OCI-LY3 (cell line): ENCODE results near the gene RPL38.

Source experiments
- H2AFZ ChIP-seq: fragments of 200-600, 300-600 bp; shearing (Covaris generic); 2 replicates; pipeline ENCODE4 v1.6.0; 2014; ENCODE audit warnings: antibody characterized with exemption, low read depth, low read length
- H3K27ac ChIP-seq: fragments of 200-600, 300-600 bp; sonication (generic); 2 replicates; pipeline ENCODE4 v1.5.1; 2014; ENCODE audit warnings: mild to moderate bottlenecking, low read length, moderate library complexity, mixed read lengths
- H3K27me3 ChIP-seq: fragments of 200-600, 300-600 bp; sonication (generic); 2 replicates; pipeline ENCODE4 v1.6.1; 2014; ENCODE audit warnings: low read depth, low read length, mixed read lengths
- H3K36me3 ChIP-seq: fragments of 200-600, 300-600 bp; sonication (generic); replicated peaks from 2 replicates; pipeline ENCODE3; 2014; ENCODE audit warnings: low read depth, low read length, mixed read lengths
- H3K4me1 ChIP-seq: fragments of 300-600, 200-600 bp; sonication (generic); 2 replicates; pipeline ENCODE4 v1.6.1; 2014; ENCODE audit warnings: low read length, mixed read lengths
- H3K4me2 ChIP-seq: fragments of 200-600, 300-600 bp; sonication (generic); 2 replicates; pipeline ENCODE4 v1.6.1; 2014; ENCODE audit warnings: low read length, mixed read lengths
- H3K4me3 ChIP-seq: fragments of 300-600, 200-600 bp; sonication (generic); 2 replicates; pipeline ENCODE4 v1.5.1; 2014; ENCODE audit warnings: antibody characterized with exemption, mild to moderate bottlenecking, low read length, moderate library complexity
- H3K79me2 ChIP-seq: fragments of 300-600, 200-600 bp; shearing (Covaris generic); 2 replicates; pipeline ENCODE4 v1.6.1; 2014; ENCODE audit warnings: mild to moderate bottlenecking, low read length, mixed read lengths
- H3K9ac ChIP-seq: fragments of 300-600, 200-600 bp; shearing (Covaris generic); 2 replicates; pipeline ENCODE4 v1.6.0; 2014; ENCODE audit warnings: mild to moderate bottlenecking, low read length, moderate library complexity
- H3K9me3 ChIP-seq: fragments of 200-600, 300-600 bp; shearing (Covaris generic); 2 replicates; pipeline ENCODE4 v1.6.1; 2014; ENCODE audit warnings: low read length, mixed read lengths; ENCODE audit not compliant: insufficient read depth
- H4K20me1 ChIP-seq: fragments of 200-600, 300-600 bp; sonication (generic); 2 replicates; pipeline ENCODE4 v1.6.1; 2016; ENCODE audit warnings: low read length, mixed read lengths; ENCODE audit not compliant: insufficient read depth
- CTCF ChIP-seq: fragments of 200-600, 300-600 bp; sonication (generic); IDR thresholded peaks from 2 replicates; pipeline ENCODE4 v1.5.1; 2014; ENCODE audit warnings: antibody characterized with exemption, low read length, low read depth
- EZH2phosphoT487 ChIP-seq: fragments of 200-600 bp; shearing (Covaris generic); IDR thresholded peaks from 2 replicates; pipeline ENCODE4 v1.6.1; 2018; ENCODE audit warnings: antibody characterized with exemption, mixed run types, low read depth

The RPL38 gene

GRCh38 chr17:74206332-74206818, 2.9 kb downstream of the RPL38 start:
- TF ChIP-seq EZH2phosphoT487 (no peak), CTCF (no peak)
- H3K9ac ChIP-seq = no peak overlapping the region
- peaks cover 2% of the 10 kb centered on the region for H3K27me3 ChIP-seq
- H3K36me3 ChIP-seq = peaks cover 51% of the 10 kb centered on the region
- no peak overlapping the region for H3K27ac ChIP-seq
- H2AFZ ChIP-seq = no peak overlapping the region
- peaks cover 59% of the 10 kb centered on the region for H4K20me1 ChIP-seq
- H3K4me3 ChIP-seq = no peak overlapping the region
- no peaks in the 10 kb centered on the region for H3K9me3 ChIP-seq
- peaks cover 23% of the 10 kb centered on the region for H3K4me1 ChIP-seq
- H3K79me2 ChIP-seq = peaks cover 51% of the 10 kb centered on the region
- H3K4me2 ChIP-seq = no peak overlapping the region

GRCh38 chr17:74210191-74211140, 7.0 kb downstream of the RPL38 start:
- H3K9me3 ChIP-seq = no peaks in the 10 kb centered on the region
- H3K4me1 ChIP-seq = peaks cover 33% of the 10 kb centered on the region
- no peaks in the 10 kb centered on the region for H3K27me3 ChIP-seq
- peaks cover 35% of the 10 kb centered on the region for H3K36me3 ChIP-seq
- H3K79me2 ChIP-seq = peaks cover 43% of the 10 kb centered on the region
- H3K4me3 ChIP-seq = no peak overlapping the region
- H2AFZ ChIP-seq = no peak overlapping the region
- TF ChIP-seq CTCF (peak; percentile 93), EZH2phosphoT487 (no peak)
- no peak overlapping the region for H3K4me2 ChIP-seq
- H4K20me1 ChIP-seq = peaks cover 55% of the 10 kb centered on the region
- H3K27ac ChIP-seq = peak overlapping the region; percentile 86
- no peak overlapping the region for H3K9ac ChIP-seq

GRCh38 chr17:74211141-74211911, 7.8 kb downstream of the RPL38 start:
- Histone ChIP-seq H3K27me3 (no peaks in the 10 kb centered on the region), H3K79me2 (peaks cover 35% of the 10 kb centered on the region), H3K4me3 (peak overlapping the region; percentile 86; the same call in 1 of the 2 replicates), H3K9ac (peak overlapping the region; percentile 61; the same call in 1 of the 2 replicates), H3K36me3 (peaks cover 29% of the 10 kb centered on the region), H4K20me1 (peaks cover 46% of the 10 kb centered on the region), H3K27ac (peak overlapping the region; percentile 86), H2AFZ (no peak overlapping the region), H3K4me2 (peak overlapping the region; percentile 83; the same call in 1 of the 2 replicates), H3K4me1 (peaks cover 32% of the 10 kb centered on the region), H3K9me3 (no peaks in the 10 kb centered on the region)
- TF ChIP-seq CTCF = no peak
- no peak for TF ChIP-seq EZH2phosphoT487

- peaks cover 29% of the 10 kb centered on the region for H3K79me2 ChIP-seq
- peaks cover 32% of the 10 kb centered on the region for H3K4me1 ChIP-seq
- H3K4me3 ChIP-seq = peak overlapping the region; percentile 86; the same call in 1 of the 2 replicates
- H3K4me2 ChIP-seq = peak overlapping the region; percentile 83
- H3K27me3 ChIP-seq = no peaks in the 10 kb centered on the region
- TF ChIP-seq EZH2phosphoT487 (no peak), CTCF (no peak)
- peak overlapping the region; percentile 86 for H3K27ac ChIP-seq
- H3K9ac ChIP-seq = peak overlapping the region; percentile 61; the same call in 1 of the 2 replicates
- no peak overlapping the region for H2AFZ ChIP-seq
- H4K20me1 ChIP-seq = peaks cover 43% of the 10 kb centered on the region
- no peaks in the 10 kb centered on the region for H3K9me3 ChIP-seq
- peaks cover 27% of the 10 kb centered on the region for H3K36me3 ChIP-seq
These were observed 8.4 kb downstream of the RPL38 start for GRCh38 chr17:74211912-74212208.
